ENCODE data around the gene SPRING1. TPM values are rescaled to one million over a fixed set of nuclear protein-coding genes. Genes with fewer than 3 reads are reported as not detected.

SPRING1 gene
- total and polyA plus RNA-seq, 2 of the 13 experiments (the other 11 are each of a cell fraction or from before 2014, with no cell fraction given) = 20.0 to 51.8 TPM

- H3K79me2 ChIP-seq (ENCODE audit: insufficient read depth, low read length) = peaks cover 8% of the 10 kb centered on the region
- no peak overlapping the region for H3K9ac ChIP-seq (ENCODE audit: insufficient read depth, low read depth, low read length)
- ChIA-PET CTCF (ENCODE audit: low intra/inter-chr PET ratio, low total read pairs) (no interaction called here), POLR2A (no interaction called here)
- ATAC-seq (no peak), FAIRE-seq (no peak), DNase-seq (ENCODE audit: low spot score) (no peak)
- H3K4me3 ChIP-seq (replicated peaks in 1 of 3; ENCODE audit: insufficient read depth in 1 of 3, low read depth in 2 of 3, low read length in 3 of 3) = no peak overlapping the region
- no peaks in the 10 kb centered on the region for H3K27me3 ChIP-seq (ENCODE audit: control insufficient read depth in 1 of 2, insufficient read depth in 2 of 2, low read length in 2 of 2)
- H3K4me2 ChIP-seq (ENCODE audit: low read depth, low read length) = no peak overlapping the region
- no peaks in the 10 kb centered on the region for H3K9me3 ChIP-seq (ENCODE audit: low read length)
- 96% methylated on average over 10 of the region's 10 CpGs for WGBS (ENCODE audit: low lambda C conversion rate)
- peaks cover 21 to 87% of the 10 kb centered on the region in 2 experiments for H3K36me3 ChIP-seq (replicated peaks in 1 of 2; ENCODE audit: control insufficient read depth in 1 of 2, insufficient read depth in 2 of 2, low read length in 2 of 2)
- no peak for TF ChIP-seq HDAC6 (IDR thresholded peaks at IDR 0.05; ENCODE audit: low read depth, low read length)
- no peak for TF ChIP-seq ZNF550 (CRISPR knock-in tag; IDR thresholded peaks at IDR 0.05; ENCODE audit: borderline replicate concordance)
- no peak for TF ChIP-seq ONECUT2 (CRISPR knock-in tag; IDR thresholded peaks at IDR 0.05)
- TF ChIP-seq EEA1 (CRISPR knock-in tag; IDR thresholded peaks at IDR 0.05; ENCODE audit: borderline replicate concordance) = no peak
- no peak for TF ChIP-seq CBX2 (IDR thresholded peaks at IDR 0.05; ENCODE audit: low read depth, low read length)
- no peak for TF ChIP-seq CBX2 (CRISPR knock-in tag; IDR thresholded peaks at IDR 0.05; ENCODE audit: low read depth)
- TF ChIP-seq, protein P1, sequence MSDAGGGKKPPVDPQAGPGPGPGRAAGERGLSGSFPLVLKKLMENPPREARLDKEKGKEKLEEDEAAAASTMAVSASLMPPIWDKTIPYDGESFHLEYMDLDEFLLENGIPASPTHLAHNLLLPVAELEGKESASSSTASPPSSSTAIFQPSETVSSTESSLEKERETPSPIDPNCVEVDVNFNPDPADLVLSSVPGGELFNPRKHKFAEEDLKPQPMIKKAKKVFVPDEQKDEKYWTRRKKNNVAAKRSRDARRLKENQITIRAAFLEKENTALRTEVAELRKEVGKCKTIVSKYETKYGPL (CRISPR knock-in tag; IDR thresholded peaks at IDR 0.05) = no peak
- no peak for TF ChIP-seq SP4 (CRISPR knock-in tag; IDR thresholded peaks at IDR 0.05)
- TF ChIP-seq, protein P2, sequence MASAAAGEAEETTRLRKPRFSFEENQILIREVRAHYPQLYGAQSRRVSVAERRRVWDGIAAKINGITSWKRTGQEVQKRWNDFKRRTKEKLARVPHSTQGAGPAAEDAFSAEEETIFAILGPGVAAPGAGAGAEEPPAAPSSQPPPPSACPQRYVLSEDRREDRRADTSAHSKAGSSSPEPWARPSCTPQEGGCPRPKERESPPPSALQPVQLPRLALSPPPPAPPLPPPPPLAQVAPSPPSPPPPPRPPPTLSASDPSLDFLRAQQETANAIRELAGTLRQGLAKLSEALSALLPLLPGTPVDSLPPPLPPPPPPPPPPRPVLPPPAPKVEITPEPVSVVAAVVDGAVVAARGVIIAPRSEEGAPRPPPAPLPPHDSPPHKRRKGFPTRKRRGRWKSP (CRISPR knock-in tag; IDR thresholded peaks at IDR 0.05) = no peak
- no peak for TF ChIP-seq EHMT2 (IDR thresholded peaks at IDR 0.05; ENCODE audit: borderline replicate concordance, low read depth, low read length)
- no peak for TF ChIP-seq ZBED4 (CRISPR knock-in tag; IDR thresholded peaks at IDR 0.05; ENCODE audit: borderline replicate concordance)
- TF ChIP-seq SRSF4 (IDR thresholded peaks at IDR 0.05; ENCODE audit: low read depth, low read length, poor library complexity, severe bottlenecking) = no peak
- in situ Hi-C loops (cut with HindIII; ENCODE audit: extremely low pct_ligation_motif_present, low pct_unique_long_range_greater_than_20kb) (no loop called here), intact Hi-C loops (cut with micrococcal nuclease; ENCODE audit: unreplicated experiment) (no loop called here)
- peaks cover 18% of the 10 kb centered on the region for H3K4me1 ChIP-seq (ENCODE audit: insufficient read depth, low read length)
- no peak overlapping the region for H2AFZ ChIP-seq (ENCODE audit: low read length)
- H3K27ac ChIP-seq (ENCODE audit: extremely low read length, insufficient read depth, low read length) = no peak overlapping the region
- BruUV-seq (replicated peaks) = no TSS peak
- 0 out of 2 replicates have a peak, but pooled peaks cover 4% of the 10 kb centered on the region for H4K20me1 ChIP-seq (ENCODE audit: insufficient read depth, low read length)
Measured at GRCh38 chr12:116718655-116719454, 19.0 kb downstream of the SPRING1 start.

Data from HepG2 (cell line).